ENCODE measurements around the gene METTL9. TPM values are rescaled to one million over a fixed set of nuclear protein-coding genes. Genes with fewer than 3 reads are reported as not detected.

The METTL9 gene
- total and polyA plus RNA-seq, 2 of the 13 experiments (the other 11 are each of a cell fraction or from before 2014, with no cell fraction given), result 123 to 204 TPM

GRCh38 chr16:21554795-21555585 is 44.4 kb upstream of the METTL9 start (continued):
- TF ChIP-seq FOSL1 (CRISPR knock-in tag; IDR thresholded peaks at IDR 0.05; ENCODE audit: borderline replicate concordance), result no peak
- no peak for TF ChIP-seq ZFP82 (CRISPR knock-in tag; IDR thresholded peaks at IDR 0.05; ENCODE audit: borderline replicate concordance)
- no peak for TF ChIP-seq PCBP2 (optimal IDR thresholded peaks at IDR 0.05; ENCODE audit: low read depth, low read length, poor library complexity, severe bottlenecking)
- no peak for TF ChIP-seq POLR2A (IDR thresholded peaks at IDR 0.05; ENCODE audit: insufficient read depth in 1 of 2, low read depth in 2 of 2, low read length in 2 of 2)
- peak; percentile 90; the same call in 1 of the 2 replicates for TF ChIP-seq WIZ (CRISPR knock-in tag; IDR thresholded peaks at IDR 0.05)
- TF ChIP-seq, protein P1, sequence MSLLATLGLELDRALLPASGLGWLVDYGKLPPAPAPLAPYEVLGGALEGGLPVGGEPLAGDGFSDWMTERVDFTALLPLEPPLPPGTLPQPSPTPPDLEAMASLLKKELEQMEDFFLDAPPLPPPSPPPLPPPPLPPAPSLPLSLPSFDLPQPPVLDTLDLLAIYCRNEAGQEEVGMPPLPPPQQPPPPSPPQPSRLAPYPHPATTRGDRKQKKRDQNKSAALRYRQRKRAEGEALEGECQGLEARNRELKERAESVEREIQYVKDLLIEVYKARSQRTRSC (CRISPR knock-in tag; IDR thresholded peaks at IDR 0.05; ENCODE audit: low read depth), result 0 out of 2 replicates have a peak, but pooled peaks have one; percentile 53
- TF ChIP-seq PAX8 (CRISPR knock-in tag; IDR thresholded peaks at IDR 0.05; ENCODE audit: borderline replicate concordance), result peak; percentile 89; the same call in 1 of the 2 replicates
- peak; percentile 50; the same call in 1 of the 2 replicates for TF ChIP-seq ATRX (CRISPR knock-in tag; IDR thresholded peaks at IDR 0.05; ENCODE audit: borderline replicate concordance)
- peak; percentile 72 for TF ChIP-seq FOSL2 (CRISPR knock-in tag; IDR thresholded peaks at IDR 0.05)
- no peak for TF ChIP-seq NKX3-1 (CRISPR knock-in tag; IDR thresholded peaks at IDR 0.05)
- TF ChIP-seq SIN3B (IDR thresholded peaks at IDR 0.05; ENCODE audit: low read length), result peak; percentile 65
- peak; percentile 99 for TF ChIP-seq ZNF800 (CRISPR knock-in tag; IDR thresholded peaks at IDR 0.05)
- 0 out of 2 replicates have a peak, but pooled peaks have one; percentile 95 for TF ChIP-seq SP140L (CRISPR knock-in tag; IDR thresholded peaks at IDR 0.05; ENCODE audit: borderline replicate concordance)
- peak; percentile 97 for TF ChIP-seq MTA1 (CRISPR knock-in tag; IDR thresholded peaks at IDR 0.05; ENCODE audit: borderline replicate concordance)
- no peak; the same call in 1 of the 2 replicates for TF ChIP-seq LBX2 (CRISPR knock-in tag; IDR thresholded peaks at IDR 0.05; ENCODE audit: borderline replicate concordance)
- TF ChIP-seq ZNF776 (CRISPR knock-in tag; IDR thresholded peaks at IDR 0.05), result peak; percentile 36
- TF ChIP-seq PLRG1 (conservative IDR thresholded peaks at IDR 0.05), result no peak
- peak; percentile 92; the same call in 1 of the 2 replicates for TF ChIP-seq ZNF747 (CRISPR knock-in tag; IDR thresholded peaks at IDR 0.05; ENCODE audit: borderline replicate concordance)
- no peak; the same call in 1 of the 2 replicates for TF ChIP-seq IKZF1 (IDR thresholded peaks at IDR 0.05)
- peak; percentile 68 for TF ChIP-seq ETV5 (CRISPR knock-in tag; IDR thresholded peaks at IDR 0.05; ENCODE audit: borderline replicate concordance)
- no peak for TF ChIP-seq RBM22 (optimal IDR thresholded peaks at IDR 0.05; ENCODE audit: low read length)
- TF ChIP-seq MYC (CRISPR knock-in tag; IDR thresholded peaks at IDR 0.05; ENCODE audit: borderline replicate concordance), result peak; percentile 96; the same call in 1 of the 2 replicates
- peak; percentile 89; the same call in 2 of the 3 replicates for TF ChIP-seq MXI1 (IDR thresholded peaks at IDR 0.05; ENCODE audit: borderline replicate concordance, low read depth, low read length)

Measured in HepG2 (cell line).